KBM-7 (cell line): Measurements from ENCODE around the gene SLC44A1.

Experiments
- DNase-seq: peaks from one replicate; pipeline ENCODE4 v3.0.0-alpha.2; 2015
- in situ Hi-C: fragments of 300-500 bp; cut with MboI; formaldehyde crosslinking; loops from 2 replicates; pipeline ENCODE4 v1.14.3; 2020; ENCODE audit warnings: low sequenced_read_pairs, low pct_unique_long_range_greater_than_20kb, mixed read lengths

SLC44A1 gene

DNA sequence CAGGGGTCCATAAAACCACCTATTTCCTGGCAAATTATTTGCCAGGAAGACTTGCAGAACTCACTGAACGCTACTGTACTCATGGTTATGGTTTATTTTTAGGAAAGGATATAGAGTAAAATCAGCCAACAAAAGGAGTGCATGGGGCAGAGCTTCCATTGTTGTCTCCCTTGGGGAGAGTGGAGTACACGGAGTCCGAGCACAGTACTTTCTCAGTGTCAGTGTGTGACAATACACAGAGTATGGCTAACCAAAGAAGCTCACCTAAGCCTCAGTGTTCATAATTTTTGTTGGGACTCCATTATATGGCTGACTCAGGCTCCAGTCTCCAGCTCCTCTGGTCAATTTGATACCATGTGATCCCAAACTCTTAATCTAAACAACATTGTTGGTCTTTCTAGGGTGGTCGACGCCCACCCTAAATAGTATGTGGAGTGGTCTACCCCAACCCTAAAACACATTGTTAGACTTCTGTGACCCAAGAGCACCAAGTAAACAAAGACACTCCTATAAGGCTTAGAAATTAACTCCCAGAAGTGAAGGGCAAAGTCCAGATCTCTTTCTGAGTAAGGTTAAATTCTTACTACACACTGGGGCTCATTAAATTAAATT, 74.9 kb downstream of the SLC44A1 start:
- in situ Hi-C loops, result no loop called here
- no peak for DNase-seq

DNA sequence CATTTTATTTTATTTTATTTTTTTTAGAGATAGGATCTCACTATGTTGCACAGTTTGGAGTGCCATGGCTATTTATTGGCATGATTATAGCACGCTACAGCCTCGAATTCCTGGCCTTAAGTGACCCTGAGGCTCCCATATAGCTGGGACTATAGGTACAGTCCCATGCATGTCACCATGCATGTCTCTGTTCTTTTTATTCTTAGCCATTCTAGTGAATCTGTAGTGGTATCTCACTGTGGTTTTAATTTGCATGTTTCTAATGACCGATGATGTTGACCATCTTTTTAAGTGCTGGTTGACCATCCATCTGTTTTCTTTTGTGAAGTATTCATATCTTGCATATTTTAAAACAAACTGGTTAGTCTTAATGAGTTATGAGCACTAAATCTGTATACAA, 76.1 kb downstream of the SLC44A1 start:
- DNase-seq, result no peak
- in situ Hi-C loops, result no loop called here

DNA sequence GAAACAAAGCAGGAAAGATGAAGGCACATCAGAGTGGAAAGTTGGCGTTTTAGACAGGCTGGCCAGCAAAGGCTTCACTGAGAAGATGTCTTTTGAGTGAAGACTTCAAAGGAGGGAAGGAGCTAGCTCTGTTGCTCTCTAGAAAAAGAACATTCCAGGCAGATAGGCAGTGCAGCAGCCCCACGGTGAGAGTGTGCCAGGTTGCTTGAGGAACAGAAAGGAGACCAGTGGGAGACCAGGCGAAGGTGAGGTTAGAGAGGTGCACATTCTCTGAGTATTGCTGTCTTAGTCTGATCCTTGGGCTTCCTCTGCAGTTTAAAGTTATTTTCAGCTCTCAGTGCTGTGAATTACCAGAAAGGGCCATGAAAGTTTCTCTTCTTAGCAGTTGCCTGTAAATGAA, 83.8 kb downstream of the SLC44A1 start:
- DNase-seq, result no peak
- in situ Hi-C loops, result no loop called here

DNA sequence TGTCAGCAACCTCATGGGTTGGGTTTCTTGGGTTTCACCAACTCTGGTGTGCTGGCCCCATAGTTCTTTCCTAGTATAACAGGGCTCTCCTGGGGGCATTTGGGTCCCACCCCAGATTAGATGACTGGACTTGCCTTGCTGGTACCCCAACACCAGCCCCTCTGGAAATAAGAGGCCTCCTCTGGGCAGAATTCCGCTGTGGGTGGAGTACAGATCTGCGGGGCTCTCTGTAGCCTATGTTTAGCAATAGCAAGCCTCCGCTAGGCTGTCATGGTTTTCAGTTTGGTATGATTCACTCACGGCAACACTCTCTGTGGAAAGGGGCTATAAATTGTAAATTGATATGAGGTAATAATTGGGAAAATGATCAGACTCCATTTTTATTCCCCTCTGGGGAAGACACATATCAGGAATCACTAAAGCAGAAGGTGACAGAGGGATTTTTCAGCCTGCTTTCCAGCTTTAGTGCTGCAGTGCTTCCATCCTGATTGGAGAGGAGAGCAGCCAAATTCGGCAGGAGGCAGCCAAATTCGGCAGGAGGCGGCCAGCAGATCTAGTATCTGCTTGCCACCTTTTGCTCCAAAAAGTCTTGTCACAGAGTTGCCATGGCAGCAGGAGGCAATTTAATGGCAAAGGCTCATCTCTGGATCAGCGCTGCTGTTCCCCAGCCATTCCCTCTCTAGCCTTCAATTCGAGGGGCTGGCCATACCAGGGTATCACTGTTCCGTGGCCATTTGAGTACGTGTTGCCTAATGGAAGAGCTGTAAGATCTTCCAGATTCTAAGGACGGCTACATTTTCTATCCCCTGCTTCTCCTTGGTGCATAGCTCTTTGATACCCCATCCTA, 84.6 kb downstream of the SLC44A1 start:
- no peak for DNase-seq
- in situ Hi-C loops, result no loop called here

DNA sequence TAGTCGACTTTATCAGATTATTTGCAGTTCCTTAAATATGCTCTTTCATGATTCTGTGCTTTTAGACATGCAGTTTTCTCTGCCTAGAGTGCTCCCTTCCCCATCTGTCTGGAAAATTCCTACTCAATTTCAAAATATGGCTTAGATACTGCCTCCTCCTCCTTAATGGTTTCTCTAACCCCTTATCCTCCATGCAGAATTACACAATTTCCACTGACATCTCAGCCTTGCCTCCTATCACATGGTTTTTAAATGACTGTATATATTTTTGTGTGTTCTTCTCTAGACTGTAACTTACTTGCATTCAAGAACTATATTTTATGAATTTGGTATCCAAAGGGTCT, 85.2 kb downstream of the SLC44A1 start:
- no peak for DNase-seq
- in situ Hi-C loops, result no loop called here

DNA sequence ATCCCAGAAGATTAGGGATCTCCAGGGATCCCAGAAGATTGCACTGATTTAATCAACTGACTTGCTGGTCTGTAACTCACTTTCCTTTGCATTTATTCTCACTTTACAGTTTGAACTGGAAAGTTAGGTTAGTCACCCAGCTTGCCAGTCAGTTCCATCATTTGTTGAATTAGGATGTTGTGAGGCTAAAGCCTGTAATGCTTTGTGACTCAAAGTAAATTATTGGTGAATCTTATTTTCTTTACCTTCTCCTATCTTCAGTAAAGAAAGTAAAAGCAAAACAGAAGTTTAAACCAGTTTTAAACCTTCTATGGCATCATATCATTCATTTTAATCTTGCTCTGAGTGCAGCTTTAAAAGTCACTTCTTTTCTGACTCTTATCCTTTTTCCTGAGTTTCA, 85.8 kb downstream of the SLC44A1 start:
- no peak for DNase-seq
- in situ Hi-C loops, result no loop called here

DNA sequence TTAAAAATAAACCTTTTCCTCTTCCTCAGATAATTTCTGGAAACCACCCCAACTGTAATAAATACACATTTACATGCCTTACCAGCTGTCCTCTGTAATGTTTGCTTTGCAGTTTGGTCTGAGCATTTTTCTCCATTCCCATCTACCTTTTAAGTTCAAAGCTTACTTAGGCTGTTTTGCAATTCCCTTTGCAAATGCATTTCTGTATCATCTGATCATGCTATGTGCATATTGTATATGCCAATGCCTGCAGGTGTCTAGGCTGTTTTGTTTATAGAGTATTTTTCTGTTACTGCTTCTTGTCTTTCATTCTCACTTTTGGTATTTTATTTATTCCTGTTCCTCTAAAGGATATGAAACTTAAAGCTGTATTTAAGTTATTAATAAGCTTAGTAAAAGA, 86.3 kb downstream of the SLC44A1 start:
- in situ Hi-C loops, result no loop called here
- DNase-seq, result no peak

DNA sequence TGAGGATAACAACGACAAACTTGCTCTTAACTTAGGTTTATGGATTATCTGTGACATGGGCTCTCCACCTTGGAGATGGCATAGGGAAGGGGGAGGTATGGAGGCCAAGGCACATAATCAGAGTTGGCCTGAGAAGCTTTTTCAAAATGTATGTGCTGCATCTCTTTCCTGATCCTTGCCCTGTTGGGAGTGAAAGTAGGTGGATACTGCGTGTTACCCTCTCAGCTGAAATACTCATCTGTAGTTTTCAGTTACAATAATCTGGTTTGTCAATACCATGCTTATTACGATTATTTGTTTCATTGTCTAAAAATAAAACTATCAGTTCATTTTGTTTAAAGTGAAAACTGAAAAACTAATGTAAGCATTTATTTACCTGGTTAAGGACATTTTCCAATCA, 86.7 kb downstream of the SLC44A1 start:
- in situ Hi-C loops, result no loop called here
- DNase-seq, result no peak

DNA sequence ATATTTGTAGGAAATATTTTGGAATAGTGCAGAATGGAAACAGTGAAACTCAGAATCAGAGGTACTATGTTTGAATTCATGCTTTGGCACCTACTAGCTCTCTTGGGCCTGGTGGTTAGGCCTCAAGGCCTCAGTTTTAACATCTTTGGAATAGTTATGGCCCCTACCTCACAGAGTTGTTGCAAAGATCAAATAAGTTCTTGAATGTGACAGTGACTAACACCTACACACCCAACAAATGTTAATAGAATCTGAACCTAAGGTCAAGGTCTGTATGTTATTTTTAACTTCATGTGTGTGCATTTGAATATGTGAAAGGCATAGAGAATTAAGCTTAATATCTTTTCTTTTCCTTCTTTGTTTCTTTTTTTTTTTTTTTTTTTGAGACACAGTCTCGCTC, 87.3 kb downstream of the SLC44A1 start:
- DNase-seq, result no peak
- in situ Hi-C loops, result no loop called here

DNA sequence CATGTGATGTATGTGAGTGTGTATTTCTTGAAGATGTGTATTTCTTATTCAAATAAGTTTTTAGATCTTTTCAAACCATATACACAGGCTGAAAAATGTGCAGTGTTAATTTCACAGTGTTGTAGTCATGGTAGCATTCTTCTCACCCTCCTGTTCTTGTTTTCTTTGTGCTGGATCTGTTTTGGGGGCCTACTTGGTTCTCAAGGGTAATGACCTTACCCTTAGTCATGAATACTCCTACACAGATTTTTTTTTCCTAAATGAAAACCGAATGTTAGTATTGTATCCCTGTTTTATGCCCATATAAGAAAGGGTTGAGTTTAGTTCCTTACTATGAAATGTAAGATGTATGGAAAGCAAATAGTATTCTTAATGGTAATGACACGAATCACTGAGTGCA, 88.0 kb downstream of the SLC44A1 start:
- in situ Hi-C loops, result no loop called here
- no peak for DNase-seq

DNA sequence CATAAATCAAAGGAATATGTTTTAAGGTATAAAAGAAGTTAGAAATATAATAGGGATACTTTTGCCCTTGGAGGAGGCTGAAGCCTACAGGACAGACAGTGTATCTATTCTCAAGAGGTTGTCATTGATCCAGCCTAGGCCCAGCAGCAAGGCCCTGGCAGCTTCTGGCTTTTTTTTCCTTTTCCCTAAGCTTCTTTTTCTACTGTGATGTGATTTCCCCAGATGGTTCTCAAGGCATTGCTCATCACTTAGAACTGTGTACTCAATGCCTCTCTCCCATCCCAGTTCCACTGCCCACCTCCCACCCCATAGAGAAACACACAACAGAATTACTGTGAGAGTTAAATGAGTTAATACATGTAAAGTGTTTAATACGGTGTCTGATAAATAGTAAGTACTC, 88.6 kb downstream of the SLC44A1 start:
- in situ Hi-C loops, result no loop called here
- no peak for DNase-seq

DNA sequence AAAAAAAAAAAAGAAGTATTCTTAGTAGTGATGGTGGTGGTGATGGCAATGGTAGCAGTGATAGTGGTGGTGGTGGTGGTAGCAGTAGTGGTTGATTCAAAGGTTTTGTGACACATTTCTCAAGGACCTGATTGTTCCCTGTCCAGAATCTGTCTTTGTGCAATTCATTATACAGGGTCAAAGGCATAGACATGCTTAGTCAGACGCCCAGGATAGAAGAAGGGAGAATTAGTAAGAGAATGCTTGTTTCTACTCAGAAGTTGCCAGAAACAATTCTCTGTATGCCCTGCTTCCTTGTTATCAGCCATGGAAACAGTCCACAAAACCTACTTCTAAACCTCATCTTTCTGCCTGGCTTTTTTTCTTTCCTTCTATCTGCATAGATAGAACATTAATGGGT, 89.4 kb downstream of the SLC44A1 start:
- in situ Hi-C loops, result no loop called here
- DNase-seq, result no peak

DNA sequence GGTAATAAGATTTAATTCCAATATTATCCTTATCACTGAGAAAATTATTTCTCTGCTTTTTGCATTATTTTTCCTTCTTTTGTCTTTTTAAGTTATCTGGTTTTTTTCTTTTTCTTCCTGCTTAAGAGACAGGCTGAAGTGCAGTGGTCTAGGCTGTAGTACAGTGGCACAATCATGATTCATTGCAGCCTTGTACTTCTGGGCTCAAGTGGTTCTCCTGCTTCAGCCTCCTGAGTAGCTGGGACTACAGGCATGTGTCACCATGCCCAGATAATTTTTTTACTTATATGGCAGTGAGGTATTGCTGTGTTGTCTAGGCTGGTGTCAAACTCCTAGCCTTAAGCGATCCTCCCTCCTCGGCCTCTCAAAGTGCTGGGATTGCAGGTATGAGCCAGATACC, 93.9 kb downstream of the SLC44A1 start:
- no peak for DNase-seq
- in situ Hi-C loops, result no loop called here

DNA sequence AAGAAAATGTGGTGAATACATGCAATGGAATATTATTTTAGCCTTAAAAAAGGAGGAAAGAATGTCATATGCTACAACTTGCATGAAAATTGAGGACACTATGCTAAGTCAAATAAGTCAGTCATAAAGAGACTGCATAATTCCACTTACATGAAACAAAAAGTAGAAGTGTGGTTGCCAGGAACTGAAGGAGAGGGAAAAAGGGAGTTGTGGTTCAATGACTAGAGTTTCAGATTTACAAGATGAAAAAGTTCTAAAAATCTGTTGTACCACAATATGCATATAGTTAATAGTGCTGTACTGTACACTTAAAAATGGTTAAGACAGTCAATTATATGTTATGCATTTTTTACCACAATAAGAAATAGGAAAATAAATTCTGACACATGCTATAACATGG, 95.4 kb downstream of the SLC44A1 start:
- no peak for DNase-seq

DNA sequence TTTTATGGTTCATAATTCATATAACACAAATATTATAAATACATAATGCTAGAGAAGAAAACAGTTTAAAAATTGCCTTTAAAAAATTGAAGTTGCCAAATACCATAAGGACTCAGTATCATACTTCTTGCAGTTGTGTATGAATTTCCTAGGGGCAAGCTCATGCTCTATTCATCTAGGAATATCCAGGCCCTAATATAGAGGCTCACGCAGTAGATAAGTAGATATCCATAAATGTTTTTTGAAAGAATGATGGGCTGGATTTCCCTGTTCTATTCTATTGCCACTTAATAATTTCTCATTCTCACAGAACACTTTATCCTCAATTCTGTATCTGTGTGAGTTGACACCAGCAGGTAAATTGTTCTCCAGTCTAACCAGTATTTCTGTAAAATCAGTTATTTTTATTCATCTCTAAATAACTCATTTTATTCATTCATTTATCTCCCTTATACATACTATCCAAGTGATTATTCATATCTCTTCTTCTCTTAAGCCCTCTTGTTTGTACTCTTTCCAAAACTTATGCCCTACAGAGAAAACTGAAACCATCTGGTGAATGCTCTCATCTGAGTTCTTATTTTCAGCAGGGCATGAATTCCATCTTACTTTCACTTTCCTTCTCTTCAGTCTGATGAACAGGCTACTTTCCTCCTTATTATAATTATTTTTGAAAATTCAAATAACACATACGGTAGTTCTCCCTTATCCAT, 97.1 kb downstream of the SLC44A1 start:
- no peak for DNase-seq
- in situ Hi-C loops, result no loop called here

More for the DNA sequence above, 95.4 kb downstream of the SLC44A1 start:
- in situ Hi-C loops, result no loop called here

DNA sequence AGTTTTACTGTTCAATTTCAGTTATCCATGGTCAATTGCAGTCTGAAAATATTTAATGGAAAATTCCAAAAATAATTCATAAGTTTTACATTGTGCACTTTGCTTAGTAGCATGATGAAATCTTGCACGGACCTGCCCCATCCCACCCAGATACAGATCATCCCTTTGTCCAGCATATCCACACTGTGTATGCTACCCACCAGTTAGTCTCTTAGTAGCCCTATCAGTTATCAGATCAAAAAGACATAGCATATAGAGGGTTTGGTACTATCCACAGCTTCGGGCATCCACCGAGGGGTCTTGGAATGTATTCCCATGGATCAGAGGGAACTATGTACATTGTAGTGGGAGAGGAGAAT, 97.7 kb downstream of the SLC44A1 start:
- no peak for DNase-seq
- in situ Hi-C loops, result no loop called here

DNA sequence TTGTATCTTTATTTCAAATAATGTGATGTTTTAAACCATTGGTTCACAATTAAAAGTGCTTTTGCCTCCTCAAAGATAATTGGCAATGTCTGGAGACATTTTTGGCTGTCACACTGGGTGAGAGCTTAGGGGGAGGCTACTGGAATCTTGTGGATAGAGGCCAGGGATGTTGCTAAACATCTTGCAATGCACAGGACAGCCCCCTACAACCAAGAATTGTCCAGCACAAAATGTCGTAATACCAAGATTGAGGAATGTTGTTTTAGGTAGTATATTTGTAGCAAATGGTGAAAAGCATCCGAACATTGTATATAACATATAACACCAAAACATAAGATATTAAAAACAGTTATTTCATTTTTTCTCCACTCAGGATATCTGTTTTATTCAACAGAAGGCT, 99.8 kb downstream of the SLC44A1 start:
- no peak for DNase-seq
- in situ Hi-C loops, result no loop called here

DNA sequence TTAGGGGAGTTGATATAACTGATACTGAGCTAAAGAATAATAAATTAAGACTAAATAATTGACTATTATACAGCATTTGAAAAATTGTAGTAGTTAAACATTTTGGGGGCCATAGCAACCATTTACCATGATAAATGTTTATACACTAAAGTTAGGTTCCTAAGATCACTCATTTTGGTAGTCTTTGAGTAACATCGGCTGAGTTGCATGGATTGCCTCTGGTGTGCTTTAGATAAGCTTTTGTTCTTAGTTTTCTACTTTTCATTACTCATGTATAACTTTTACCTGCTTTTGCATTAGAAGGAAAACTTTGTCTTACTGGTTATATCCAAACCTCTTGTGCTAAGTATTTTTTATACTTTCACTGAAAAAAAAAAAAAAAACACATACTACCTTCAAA, 101.2 kb downstream of the SLC44A1 start:
- DNase-seq, result no peak
- in situ Hi-C loops, result no loop called here

DNA sequence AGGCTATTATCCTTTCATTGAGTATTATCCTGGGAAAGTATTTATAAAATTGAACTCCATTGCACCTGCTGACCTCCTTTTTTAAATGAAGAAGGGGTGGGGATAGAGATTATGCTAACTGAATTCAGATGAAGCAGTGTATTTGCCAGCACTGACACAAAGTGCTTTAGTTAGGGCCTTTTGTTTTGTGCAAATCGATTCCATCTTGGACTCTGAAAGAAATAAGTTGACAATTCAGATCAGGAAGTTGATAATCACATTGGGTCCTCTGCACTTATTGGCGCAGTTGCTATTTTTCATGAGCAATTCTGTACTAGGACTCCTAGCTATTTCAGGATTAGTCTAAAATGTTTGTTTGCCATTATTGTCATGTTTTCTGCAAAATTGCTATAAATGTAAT, 101.8 kb downstream of the SLC44A1 start:
- no peak for DNase-seq
- in situ Hi-C loops, result no loop called here

DNA sequence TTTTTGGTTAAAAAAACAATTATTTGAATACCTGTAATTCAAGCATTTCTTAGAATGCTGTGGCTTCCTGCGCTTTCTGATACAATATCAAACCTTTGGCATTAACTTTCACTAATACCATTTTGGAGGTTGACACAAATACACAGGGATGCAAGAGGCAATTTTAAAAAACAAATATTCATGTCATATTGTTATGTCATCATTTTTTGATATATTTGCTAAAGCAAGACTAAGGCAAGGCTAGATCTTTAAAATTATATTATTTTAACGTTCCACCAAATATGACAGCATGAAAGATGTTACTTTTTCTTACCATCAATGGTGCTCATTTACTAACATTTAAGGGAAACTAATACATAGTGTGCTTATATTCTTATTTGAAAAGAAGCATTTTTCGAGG, 110.0 kb downstream of the SLC44A1 start:
- in situ Hi-C loops, result no loop called here

DNA sequence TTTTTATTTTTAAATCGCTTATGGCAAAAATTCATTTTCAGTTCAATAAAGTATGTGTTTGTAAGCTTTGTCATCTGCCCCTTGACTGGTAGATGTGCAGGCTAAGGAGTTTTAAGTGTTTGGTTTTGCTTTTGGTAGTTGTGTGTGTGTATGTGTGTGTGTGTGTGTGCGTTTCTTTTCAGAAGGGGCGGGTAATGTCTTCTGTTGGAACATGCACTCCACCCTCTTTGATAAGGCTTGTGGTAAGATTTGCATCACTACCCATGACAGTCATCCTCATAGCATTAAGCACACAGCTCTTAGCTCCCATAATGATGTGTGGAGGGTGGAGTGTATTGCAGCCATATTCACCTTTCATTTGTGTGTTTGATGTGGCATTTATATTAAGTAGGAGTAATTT, 111.3 kb downstream of the SLC44A1 start:
- no peak for DNase-seq
- in situ Hi-C loops, result no loop called here

More for the DNA sequence above, 110.0 kb downstream of the SLC44A1 start:
- DNase-seq, result no peak
